CD4-positive, alpha-beta T cell treated with Interleukin-6 for 4 hours (primary cell): Measurements from ENCODE around the gene PDE4D.
A peak's percentile ranks its signal among the peaks of the same experiment; 100 is the strongest.
"Not testable (repeated sequence)": the region's sequence is repeated elsewhere in the genome, so short reads cannot be mapped to it uniquely, and the experiment has no call there.

Source experiments
- DNase-seq: peaks from one replicate; pipeline ENCODE4 v3.0.0-alpha.2; 2020; ENCODE audit warnings: mixed read lengths

Gene PDE4D

DNA sequence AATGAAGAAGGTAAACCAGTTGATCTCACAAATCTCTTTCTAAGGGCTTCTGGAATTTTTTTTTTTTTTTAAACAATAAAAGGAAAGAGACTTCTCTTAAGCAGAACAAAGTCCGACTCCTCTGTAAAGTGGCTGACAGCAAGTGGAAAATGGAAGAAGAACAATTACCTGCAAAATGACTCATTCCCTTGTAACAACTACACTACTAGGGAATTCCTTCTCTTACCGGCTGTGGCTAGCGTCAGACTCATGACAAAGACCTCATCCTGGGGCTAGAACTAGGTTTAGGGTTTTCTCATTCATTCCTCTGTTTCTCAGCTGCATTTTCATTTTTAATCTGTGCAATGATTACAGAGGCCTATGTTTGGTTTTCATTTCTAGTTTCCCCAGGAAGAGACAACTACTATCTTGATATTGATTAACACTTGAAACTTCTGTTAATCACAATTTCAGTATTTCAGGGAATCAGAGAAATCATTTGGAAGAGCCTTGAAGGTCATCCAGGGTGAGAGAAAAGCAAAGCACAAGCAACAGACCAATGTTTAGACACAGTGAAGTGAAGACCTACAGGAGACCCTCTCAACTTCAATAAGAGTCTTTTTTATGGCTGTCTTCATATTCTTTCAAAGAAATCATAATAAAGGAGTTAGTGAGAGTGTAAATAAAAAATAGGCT lies 872.8 kb downstream of the PDE4D start:
- DNase-seq = peak; percentile 15

DNA sequence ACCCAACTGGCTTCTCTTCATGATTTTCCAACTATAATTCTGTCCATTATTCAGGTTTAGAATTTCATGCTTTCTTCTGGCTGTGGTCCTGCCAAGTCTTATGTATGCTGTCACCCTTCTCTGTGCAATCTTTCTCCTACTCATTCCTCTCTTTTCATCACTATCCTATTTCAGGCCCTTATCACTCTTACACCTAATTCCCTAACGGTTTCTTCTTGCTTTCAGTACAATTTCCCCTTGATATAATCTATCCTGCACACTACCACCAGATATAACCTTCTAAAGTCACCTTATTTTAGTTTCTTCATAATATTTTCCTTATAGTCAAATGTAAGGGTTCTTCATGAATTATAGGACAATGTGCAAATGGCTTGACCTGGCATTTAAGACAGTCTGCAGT lies 874.4 kb downstream of the PDE4D start:
- DNase-seq = no peak

DNA sequence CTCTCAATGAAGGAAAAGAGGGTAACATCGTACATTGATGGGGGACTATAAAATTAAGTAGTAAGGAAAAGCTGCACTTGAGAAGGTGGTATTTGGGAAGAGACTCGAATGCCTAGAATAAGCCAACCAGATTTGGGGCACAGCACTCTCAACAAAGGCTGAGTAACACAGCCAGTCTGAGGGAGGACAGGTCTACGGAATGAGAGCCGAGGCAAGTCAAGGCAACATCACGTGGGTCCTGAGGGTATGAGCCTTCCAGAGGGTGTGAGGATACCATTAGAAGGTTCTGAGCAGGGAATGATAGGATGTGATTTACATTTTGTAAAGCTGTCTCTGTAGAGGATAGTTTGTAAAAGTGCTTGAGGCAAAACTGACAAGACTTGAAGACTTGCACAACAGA lies 876.6 kb downstream of the PDE4D start:
- no peak for DNase-seq

DNA sequence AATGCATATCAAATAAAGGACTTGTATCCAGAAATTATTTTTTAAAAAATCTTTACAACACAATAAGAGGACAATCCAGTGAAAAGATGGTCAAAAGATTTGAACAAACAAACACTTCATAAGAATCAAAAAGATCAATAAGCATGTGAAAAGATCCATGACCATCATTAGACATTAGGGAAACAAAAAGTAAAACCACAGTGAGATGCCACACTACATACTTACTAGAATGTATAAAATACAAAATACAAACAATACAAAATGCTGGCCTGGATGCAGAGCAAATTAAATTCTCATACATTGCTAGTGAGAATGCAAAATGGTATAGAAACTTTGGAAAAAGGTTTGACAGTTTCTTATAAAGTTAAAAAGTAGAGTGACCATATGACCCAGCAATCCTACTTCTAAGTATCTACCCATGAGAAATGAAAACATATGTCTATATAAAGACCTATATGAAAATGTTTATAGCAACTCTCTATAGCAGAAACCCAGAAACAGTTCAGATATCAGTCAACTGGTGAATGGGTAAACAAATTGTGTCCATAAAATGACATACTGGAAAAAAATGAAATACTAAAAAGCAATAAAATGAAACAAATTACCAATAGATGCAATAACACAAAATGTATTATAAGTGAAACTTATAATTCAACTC lies 884.6 kb downstream of the PDE4D start:
- DNase-seq = no peak

DNA sequence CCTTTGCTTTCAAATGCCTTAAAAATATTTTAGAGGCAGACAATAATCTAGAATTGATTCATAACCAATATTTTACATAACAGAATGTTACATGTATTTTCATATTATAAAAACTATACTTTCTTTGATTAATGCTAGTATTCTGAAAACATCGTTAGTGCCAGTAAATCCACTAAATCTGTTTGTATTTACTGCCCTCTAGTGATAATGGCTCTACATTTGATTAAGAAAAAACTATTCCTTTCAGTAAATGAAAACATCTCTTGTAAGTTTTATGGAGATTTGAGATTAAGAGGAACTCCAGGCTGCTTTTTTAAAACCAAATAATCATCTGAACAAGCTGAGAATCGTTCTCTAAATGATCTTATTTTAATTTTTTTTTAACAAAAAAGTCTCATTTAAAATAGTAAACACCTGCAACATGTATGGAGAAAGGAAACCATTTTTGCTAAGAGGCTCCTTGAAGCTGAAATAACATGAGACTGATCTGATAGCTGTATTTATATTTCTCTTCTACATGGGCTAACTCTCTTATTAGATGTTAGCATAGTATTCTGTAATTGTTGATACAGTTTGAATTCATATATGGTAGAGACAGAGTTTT lies 886.0 kb downstream of the PDE4D start:
- no peak for DNase-seq

DNA sequence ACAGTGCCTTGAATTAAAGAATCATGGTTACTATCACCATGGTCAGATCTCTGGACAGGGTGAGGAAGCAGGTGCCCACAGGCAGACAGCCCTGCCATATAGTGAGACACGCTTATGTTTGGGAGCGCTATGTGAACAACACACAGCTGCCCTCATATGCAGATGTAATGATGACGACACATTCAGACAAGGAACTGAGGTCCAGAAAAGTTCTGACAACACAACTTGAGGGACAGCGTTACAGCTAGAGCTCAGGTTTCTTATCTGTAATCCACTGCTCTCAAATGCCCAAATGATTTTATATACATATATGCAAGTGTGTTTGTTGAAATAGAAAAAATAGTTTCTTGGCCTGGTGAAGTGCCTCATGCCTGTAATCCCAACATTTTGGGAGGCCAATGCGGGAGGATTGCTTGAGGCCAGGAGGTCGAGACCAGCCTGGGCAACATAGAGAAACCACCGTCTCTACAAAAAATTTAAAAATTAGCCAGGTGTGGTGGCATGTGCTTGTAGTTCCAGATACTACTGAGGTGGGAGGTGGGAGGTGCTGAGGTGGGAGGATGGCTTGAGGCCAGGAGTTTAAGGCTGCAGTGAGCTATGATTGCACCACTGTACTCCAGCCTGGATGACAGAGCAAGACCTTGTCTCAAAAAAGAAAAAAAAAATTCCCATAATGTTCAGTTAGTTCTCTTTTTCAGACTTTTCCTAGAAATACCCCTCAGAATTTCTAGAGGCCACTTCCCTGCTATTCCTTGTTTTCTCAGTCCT lies 887.4 kb downstream of the PDE4D start:
- no peak for DNase-seq

DNA sequence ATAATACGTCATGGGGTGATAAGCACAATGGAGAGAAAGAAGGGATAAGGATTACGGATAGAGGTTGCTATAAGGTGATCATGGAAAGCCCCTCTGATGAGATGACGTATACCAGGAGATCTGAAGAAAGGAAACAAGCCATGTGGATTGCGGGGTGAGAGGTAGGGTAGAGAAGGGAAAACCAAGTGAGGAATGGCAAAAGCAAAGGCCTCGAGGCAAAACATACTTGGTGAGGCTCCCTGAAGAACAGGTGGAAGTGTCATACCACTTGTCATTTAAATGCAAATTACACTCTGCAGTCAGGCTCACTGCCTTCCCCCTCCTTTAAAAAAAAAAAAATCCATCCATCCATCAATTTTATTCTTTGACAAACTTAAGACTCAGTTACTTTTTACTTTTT lies 889.9 kb downstream of the PDE4D start:
- DNase-seq = no peak

DNA sequence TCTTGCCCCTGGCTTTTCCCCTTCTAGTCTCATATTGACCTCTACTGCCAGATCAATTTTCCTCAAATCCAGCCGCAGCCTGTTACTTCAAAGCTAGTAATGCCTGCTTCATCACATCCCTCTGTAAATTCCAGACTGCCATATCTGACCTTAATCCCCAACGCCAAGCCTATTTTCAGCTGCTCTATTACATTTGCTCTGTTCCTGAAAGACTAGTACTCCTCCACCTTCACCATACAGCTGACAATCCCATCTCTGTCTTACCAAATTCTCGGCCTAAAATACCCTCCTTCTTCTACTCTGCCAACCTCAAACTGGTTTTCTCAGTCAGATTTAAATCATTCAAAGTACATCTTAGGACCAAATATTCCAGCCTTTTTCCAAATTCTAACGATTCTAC lies 890.4 kb downstream of the PDE4D start:
- DNase-seq = no peak

DNA sequence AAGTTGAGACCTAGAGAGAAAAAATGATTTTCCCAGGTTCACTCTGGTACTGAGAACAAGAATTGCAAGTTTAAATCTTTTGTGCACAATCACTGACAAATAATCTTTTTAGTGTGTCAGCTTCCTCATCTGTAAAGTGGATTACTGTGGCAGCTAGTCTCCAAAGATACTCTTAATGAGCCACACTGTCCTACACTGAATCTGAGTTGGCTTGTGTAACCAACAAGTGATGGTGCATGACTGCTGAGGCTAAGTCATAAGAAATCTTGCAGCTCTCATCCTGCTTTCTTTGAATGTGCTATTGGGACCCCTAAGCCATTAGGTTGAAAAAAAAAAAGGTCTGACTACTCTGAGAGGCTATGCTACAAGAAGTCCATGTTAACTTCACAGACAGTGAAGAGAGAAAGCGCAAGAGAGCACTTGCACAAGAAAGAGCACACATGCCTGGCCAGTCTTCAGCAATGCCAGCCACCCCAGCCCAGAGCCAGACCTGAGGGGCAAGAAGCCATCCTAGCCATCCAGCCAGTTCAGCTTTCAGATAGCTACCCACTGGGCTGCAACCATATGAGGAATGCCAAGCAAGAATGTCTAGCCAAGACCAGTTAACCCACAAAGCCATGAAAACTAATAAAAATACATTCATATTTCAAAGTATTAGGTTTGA lies 891.2 kb downstream of the PDE4D start:
- no peak for DNase-seq

DNA sequence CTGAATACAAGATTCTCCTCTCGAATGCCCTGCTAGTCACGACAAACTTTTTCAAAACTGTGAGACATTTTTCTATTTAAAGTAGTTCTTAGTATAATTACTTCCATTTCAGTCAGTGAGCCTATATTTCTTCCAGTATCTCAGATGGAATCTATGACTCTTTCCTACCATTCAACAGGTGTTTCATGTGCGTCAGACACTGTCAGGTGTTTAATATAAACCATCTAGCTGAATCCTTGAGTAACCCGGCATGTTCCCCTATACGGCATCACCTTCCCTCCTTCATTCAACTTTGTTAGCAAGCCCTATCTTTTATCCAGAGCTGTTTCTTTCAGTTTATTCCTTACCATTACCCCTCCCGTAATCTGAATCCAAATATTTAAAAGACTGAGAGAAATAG lies 891.8 kb downstream of the PDE4D start:
- DNase-seq = no peak

DNA sequence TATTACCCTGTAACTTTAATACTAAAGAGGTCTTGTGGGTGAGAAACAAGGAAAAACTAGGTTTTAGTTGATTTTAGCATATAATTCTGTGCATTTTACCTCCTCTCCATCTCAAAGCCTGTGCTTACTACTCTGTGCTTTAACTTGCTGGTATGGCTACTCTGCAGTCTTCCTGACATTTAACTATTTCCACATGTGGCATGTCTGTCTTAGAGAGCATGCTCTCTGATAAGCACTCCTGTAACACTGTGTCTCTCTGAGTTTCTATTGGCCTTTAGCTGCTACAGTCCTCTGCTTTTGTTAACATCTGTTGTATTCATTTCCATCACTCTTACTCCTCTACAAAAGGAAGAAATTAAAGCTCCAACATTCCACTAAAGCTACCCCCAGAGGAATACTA lies 892.4 kb downstream of the PDE4D start:
- DNase-seq = no peak

DNA sequence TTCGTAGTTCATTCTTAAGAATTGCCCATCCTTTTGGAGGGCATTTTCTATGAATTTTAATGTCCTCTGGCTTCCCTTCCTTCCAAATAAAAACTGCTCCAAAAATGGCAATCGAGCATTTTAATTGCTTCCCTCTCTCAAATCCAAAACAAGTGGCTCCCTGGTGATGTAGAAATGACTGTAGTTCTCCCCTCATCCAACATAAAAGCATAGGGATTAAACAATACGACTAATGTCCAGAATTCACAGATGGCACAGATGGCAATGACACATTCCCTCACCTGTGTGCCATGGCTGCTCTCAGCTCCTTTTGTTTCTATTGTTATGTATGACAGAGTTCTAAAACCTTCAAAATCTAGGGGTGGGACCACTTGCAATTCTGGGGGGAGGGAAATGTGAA lies 893.3 kb downstream of the PDE4D start:
- no peak for DNase-seq

DNA sequence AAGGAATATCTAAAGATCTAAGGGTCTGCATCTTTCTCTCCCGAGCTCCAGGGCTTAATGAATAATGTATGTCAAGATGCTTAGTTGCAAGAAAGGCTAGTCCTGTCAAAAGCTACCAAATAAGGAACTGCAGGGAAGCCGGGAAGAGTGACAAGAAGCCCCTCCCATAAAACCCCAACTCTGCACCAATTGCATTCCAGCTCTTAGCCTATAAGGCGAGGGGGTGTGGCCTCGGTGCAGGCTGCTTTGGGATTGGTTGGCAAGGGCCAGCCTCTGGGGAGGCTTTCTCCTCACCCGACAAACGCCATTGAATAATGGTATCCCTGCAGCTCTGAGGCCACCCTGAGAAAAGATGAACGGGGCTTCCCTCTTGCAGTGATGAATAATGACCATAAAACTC lies 893.7 kb downstream of the PDE4D start:
- no peak for DNase-seq

DNA sequence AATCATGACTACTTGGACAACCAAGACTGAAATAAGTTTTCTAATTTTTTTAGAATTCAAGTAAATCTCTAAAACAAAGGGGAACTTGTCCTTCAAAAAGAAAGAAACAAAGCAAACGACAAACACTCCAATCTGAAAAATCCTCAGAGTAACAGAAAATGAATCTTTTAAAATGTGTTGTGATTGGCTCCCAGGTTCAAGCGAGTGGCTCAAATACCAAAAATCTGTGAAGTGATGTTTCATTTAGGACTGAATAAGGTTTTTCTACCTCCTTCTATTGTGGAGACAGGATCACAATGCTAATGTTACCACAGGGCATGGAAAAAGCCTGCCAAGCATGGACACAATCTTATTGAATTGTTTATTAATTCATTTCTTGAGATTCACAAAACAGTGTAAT lies 895.0 kb downstream of the PDE4D start:
- no peak for DNase-seq

DNA sequence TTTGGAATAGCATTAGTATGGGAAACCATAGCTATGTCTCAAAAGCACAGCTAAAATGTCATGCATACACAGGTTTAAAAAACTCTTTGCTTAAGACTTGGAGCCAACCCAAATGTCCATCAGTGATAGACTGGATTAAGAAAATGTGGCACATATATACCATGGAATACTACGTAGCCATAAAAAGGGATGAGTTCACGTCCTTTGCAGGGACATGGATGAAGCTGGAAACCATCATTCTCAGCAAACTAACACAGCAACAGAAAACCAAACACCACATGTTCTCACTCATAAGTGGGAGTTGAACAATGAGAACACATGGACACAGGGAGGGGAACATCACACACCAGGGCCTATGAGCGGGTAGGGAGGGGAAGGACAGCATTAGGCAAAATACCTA lies 897.7 kb downstream of the PDE4D start:
- not testable (repeated sequence) for DNase-seq

DNA sequence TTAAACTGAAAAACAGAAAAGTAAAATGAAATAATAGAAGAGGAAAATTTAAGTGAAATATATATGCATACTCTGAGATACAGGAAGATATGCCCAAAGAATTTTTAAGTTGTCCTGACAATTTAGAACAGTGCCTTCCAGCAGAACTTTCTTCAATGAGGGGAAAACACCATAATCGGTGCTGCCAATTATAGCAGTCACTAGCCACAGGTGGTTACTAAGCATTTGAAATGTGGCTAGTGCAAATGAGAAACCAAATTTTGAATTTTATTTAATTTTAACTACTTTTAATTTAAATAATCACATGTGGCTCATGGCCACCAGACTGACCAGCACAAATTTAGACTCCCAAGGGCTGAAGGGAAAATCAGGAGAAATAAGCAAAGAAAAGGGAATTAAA lies 900.1 kb downstream of the PDE4D start:
- no peak for DNase-seq

DNA sequence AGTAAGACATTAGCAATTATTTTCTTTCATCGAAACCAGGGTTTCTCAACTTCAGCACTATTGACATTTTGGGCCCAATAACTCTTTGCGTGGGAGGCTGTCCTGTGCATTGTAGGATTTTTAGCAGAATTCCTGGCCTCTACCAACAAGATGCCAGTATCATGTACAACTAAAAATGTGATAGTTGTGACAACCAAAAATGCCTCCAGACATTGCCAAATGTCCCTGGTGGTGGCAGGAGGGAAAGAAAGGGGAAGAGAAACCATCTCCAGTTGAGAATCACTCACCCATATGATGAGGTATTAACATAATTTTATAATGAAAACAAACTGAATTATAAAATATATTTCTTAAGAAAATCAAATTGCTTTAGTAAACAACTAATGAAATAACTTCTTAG lies 904.6 kb downstream of the PDE4D start:
- DNase-seq = no peak

DNA sequence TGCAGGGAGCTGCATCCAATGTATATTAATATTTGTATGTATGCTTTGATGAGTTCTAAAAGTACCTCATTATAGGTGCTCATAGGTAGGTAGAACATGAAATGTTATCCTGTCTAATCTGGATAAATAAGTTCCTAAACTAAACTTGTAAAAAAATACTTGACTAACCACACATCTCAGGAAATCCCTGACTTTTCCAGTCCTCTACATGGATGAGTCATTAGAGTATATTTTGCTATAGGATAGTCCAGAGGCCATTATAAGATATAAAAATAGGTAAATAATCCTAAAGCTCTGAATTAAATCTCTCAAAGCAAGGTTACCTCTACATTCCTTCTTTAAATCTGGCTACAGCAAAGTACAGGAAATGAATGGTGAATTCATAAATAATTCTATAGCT lies 906.3 kb downstream of the PDE4D start:
- no peak for DNase-seq

DNA sequence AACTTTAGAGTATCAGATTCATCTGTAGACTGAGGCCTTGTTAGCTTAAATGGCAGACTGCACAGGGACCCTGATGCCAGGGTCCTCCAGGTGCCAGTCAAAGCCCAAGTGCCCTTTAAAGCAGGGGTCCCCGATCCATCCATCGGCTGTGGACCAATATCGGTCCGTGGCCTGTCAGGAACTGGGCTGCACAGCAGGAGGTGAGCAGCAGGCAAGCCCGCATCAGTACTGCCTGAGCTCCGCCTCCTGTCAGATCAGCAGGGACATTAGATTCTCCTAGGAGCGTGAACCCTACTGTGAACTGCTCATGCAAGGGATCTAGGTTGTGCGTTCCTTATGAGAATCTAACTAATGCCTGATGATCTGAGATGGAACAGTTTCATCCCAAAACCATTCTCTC lies 907.2 kb downstream of the PDE4D start:
- no peak for DNase-seq

DNA sequence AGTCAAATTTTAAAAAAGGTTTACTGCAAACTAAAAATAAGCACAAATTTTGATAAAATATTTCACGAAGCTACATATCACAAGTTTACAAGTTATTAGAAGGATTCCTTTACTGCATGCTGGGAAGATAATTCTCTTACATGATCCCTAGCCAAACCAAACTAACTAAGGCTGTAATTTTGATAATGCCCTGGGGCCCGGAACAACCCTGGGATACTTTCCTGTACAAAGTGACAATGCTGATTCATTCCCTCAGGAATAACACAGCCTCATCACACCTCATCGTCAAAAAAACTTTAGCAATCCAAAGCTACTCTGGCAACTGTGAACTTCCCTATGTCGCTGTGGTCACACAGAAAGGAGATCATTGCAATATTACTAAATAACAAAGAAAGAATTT lies 907.8 kb downstream of the PDE4D start:
- DNase-seq = no peak

DNA sequence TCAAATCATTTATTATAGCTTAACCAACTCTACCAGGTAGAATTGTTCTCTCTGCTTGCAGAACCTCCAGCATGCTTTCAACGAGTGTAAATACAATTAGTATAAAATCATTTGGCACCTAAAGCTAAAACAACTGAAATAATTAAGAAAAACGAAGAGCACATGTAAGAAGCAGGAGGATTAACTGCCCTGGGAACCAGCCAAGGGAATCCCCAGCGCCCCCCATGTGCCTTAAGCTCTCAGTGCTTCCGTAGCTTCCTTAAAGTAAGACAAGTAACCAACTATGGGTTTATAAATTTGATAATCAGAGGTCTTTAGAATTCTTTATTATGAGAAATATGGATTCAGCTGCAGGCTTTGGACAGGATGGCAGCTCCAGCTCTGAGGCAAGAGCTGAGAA lies 908.2 kb downstream of the PDE4D start:
- no peak for DNase-seq

DNA sequence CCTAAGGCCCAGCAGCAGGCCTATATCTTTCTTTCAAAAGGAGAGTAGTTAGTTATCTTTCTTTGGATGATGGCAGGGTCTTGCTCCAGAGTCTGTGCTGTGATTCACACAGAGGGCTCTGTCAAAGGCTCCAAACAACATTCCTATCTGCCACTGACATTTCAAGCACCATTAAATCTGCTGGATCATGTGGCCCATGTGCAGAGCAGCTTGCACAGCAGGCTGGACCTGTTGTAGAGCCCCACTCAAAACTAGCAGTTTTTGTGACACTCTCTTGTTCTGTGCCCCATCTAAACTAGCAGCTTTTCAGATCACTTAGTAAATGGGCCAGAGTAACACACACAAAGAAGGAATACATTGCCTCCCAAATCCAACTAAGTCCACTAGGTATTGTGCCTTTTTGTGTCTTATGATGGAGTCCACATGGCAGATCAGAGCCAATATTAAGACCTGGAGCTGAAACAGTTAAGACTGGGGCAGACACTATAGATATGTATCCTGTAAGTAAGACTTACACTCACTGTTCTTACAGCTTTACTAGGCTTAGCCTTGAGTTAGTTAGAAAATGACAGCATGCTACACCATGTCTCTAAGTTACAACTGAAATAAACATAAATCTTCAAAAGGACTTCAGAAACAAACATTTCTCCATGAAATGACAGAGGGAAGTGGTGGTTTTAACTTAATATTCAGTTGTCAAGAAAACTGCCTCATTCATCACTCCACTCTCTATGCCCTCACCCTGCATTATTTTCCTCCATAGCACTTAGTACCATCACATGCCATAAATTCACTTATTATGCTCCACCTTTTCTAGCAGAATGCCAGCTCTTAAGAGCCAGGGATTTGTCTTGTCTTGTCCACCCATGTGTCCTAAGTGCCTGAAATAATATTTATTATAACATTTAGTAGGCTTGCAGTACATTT lies 909.7 kb downstream of the PDE4D start:
- DNase-seq = no peak
